HEK293T (cell line): ENCODE results near the gene KRT8.

ENCODE experiments used
- FOXA1 ChIP-seq: fragments of 450-650 bp; IDR thresholded peaks from 2 replicates; pipeline ENCODE4 v1.6.1; 2016; ENCODE audit warnings: mild to moderate bottlenecking
- FOXK2 ChIP-seq: fragments of 450-650 bp; IDR thresholded peaks from 2 replicates; pipeline ENCODE4 v1.6.1; 2016; ENCODE audit warnings: mild to moderate bottlenecking
- FOXM1 ChIP-seq: fragments of 450-650 bp; IDR thresholded peaks from 2 replicates; pipeline ENCODE4 v1.6.1; 2017; ENCODE audit warnings: mild to moderate bottlenecking, borderline replicate concordance
- HDGF ChIP-seq: fragments of 450-650 bp; IDR thresholded peaks from 2 replicates; pipeline ENCODE4 v1.6.1; 2017; ENCODE audit warnings: antibody characterized with exemption, borderline replicate concordance
- LEF1 ChIP-seq: fragments of 450-650 bp; IDR thresholded peaks from 2 replicates; pipeline ENCODE4 v1.6.1; 2017; ENCODE audit warnings: mild to moderate bottlenecking, borderline replicate concordance
- NFRKB ChIP-seq: fragments of 450-650 bp; IDR thresholded peaks from 2 replicates; pipeline ENCODE4 v1.6.1; 2016; ENCODE audit warnings: mild to moderate bottlenecking, moderate library complexity
- SP1 ChIP-seq: fragments of 450-650 bp; IDR thresholded peaks from 2 replicates; pipeline ENCODE4 v1.6.1; 2017
- SUZ12 ChIP-seq: fragments of 450-650 bp; IDR thresholded peaks from 2 replicates; pipeline ENCODE4 v1.6.1; 2016; ENCODE audit warnings: mild to moderate bottlenecking
- TF ChIP-seq, protein P1 (sequence below): fragments of 450-650 bp; IDR thresholded peaks from 2 replicates; pipeline ENCODE4 v1.6.1; 2016

DNA sequence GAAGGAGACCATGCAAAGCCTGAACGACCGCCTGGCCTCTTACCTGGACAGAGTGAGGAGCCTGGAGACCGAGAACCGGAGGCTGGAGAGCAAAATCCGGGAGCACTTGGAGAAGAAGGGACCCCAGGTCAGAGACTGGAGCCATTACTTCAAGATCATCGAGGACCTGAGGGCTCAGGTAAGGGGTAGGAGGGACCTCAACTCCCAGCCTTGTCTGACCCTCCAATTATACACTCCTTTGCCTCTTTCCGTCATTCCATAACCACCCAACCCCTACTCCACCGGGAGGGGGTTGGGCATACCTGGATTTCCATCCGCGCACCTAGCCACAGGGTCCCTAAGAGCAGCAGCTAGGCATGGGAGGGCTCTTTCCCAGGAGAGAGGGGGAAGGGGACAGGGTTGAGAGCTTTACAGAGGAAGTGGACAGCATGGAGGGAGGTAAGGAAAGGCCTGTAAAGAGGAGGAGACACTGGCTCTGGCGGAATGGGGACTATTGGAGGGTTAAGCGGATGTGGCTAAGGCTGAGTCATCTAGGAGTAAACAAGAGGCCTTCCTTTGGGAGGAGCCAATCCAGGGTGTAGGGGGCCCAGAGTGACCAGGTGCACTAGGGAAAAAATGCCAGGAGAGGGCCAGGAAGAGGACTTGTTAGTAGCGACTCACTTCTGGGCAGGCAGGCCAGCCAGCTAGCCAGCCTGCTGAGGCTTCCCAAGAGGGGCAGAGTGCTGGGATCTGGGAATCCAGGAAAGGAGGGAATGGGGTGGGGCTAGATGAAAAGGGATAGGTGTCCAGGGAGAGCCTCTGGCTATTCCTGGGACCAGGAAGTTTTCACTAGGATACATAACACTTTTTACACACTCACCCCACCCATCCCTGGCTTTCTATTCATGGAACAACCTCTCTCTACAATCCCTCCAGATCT is 44.8 kb upstream of the KRT8 start:
- TF ChIP-seq SP1 (no peak), LEF1 (no peak), NFRKB (no peak), FOXK2 (no peak), SUZ12 (no peak), HDGF (peak; percentile 38; the same call in 1 of the 2 replicates), FOXA1 (no peak), FOXM1 (no peak)
- TF ChIP-seq, protein P1, sequence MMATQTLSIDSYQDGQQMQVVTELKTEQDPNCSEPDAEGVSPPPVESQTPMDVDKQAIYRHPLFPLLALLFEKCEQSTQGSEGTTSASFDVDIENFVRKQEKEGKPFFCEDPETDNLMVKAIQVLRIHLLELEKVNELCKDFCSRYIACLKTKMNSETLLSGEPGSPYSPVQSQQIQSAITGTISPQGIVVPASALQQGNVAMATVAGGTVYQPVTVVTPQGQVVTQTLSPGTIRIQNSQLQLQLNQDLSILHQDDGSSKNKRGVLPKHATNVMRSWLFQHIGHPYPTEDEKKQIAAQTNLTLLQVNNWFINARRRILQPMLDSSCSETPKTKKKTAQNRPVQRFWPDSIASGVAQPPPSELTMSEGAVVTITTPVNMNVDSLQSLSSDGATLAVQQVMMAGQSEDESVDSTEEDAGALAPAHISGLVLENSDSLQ = no peak
